ENCODE measurements around the gene KRT2.
"Not testable (repeated sequence)": the region's sequence is repeated elsewhere in the genome, so short reads cannot be mapped to it uniquely, and the experiment has no call there.

The KRT2 gene

GRCh38 chr12:52685406-52685890, 33.4 kb upstream of the KRT2 start:
- in situ Hi-C loops (cut with MboI; ENCODE audit: low sequenced_read_pairs), result no loop called here

GRCh38 chr12:52684431-52684830, 32.4 kb upstream of the KRT2 start:
- in situ Hi-C loops (cut with MboI; ENCODE audit: low sequenced_read_pairs), result no loop called here

GRCh38 chr12:52683575-52684300, 31.7 kb upstream of the KRT2 start:
- in situ Hi-C loops (cut with MboI; ENCODE audit: low sequenced_read_pairs), result no loop called here

GRCh38 chr12:52682938-52683574, 31.0 kb upstream of the KRT2 start:
- in situ Hi-C loops (cut with MboI; ENCODE audit: low sequenced_read_pairs), result no loop called here

GRCh38 chr12:52682381-52682660, 30.3 kb upstream of the KRT2 start:
- in situ Hi-C loops (cut with MboI; ENCODE audit: low sequenced_read_pairs), result no loop called here

- in situ Hi-C loops (cut with MboI; ENCODE audit: low sequenced_read_pairs), result no loop called here
Measured at GRCh38 chr12:52681526-52682380, 29.7 kb upstream of the KRT2 start.

GRCh38 chr12:52680363-52680762, 28.4 kb upstream of the KRT2 start, which contains the start of gene KRT1:
Gene KRT1 (minus strand): TSS chr12:52680407. CDS start chr12:52680348, 59 bp downstream.
- in situ Hi-C loops (cut with MboI; ENCODE audit: low sequenced_read_pairs), result no loop called here

GRCh38 chr12:52679875-52680274, 27.9 kb upstream of the KRT2 start:
- in situ Hi-C loops (cut with MboI; ENCODE audit: low sequenced_read_pairs), result no loop called here

- in situ Hi-C loops (cut with MboI; ENCODE audit: low sequenced_read_pairs), result no loop called here
Measured at GRCh38 chr12:52677671-52678070, 25.7 kb upstream of the KRT2 start.

GRCh38 chr12:52677126-52677525, 25.1 kb upstream of the KRT2 start:
- in situ Hi-C loops (cut with MboI; ENCODE audit: low sequenced_read_pairs), result no loop called here

GRCh38 chr12:52676163-52676562, 24.2 kb upstream of the KRT2 start:
- in situ Hi-C loops (cut with MboI; ENCODE audit: low sequenced_read_pairs), result no loop called here

GRCh38 chr12:52675301-52675701, 23.3 kb upstream of the KRT2 start:
- in situ Hi-C loops (cut with MboI; ENCODE audit: low sequenced_read_pairs), result no loop called here

- in situ Hi-C loops (cut with MboI; ENCODE audit: low sequenced_read_pairs), result no loop called here
Measured at GRCh38 chr12:52674433-52674775, 22.4 kb upstream of the KRT2 start.

GRCh38 chr12:52673713-52674432, 21.9 kb upstream of the KRT2 start:
- in situ Hi-C loops (cut with MboI; ENCODE audit: low sequenced_read_pairs), result no loop called here

- in situ Hi-C loops (cut with MboI; ENCODE audit: low sequenced_read_pairs), result no loop called here
Measured at GRCh38 chr12:52673217-52673616, 21.2 kb upstream of the KRT2 start.

GRCh38 chr12:52672321-52672933, 20.4 kb upstream of the KRT2 start:
- in situ Hi-C loops (cut with MboI; ENCODE audit: low sequenced_read_pairs), result no loop called here

- in situ Hi-C loops (cut with MboI; ENCODE audit: low sequenced_read_pairs), result no loop called here
Measured at GRCh38 chr12:52670961-52671360, 18.9 kb upstream of the KRT2 start.

- in situ Hi-C loops (cut with MboI; ENCODE audit: low sequenced_read_pairs), result no loop called here
Measured at GRCh38 chr12:52670506-52670905, 18.5 kb upstream of the KRT2 start.

GRCh38 chr12:52669941-52670340, 17.9 kb upstream of the KRT2 start:
- in situ Hi-C loops (cut with MboI; ENCODE audit: low sequenced_read_pairs), result not testable (repeated sequence)

GRCh38 chr12:52669426-52669825, 17.4 kb upstream of the KRT2 start:
- in situ Hi-C loops (cut with MboI; ENCODE audit: low sequenced_read_pairs), result no loop called here

- in situ Hi-C loops (cut with MboI; ENCODE audit: low sequenced_read_pairs), result no loop called here
Measured at GRCh38 chr12:52667931-52668330, 15.9 kb upstream of the KRT2 start.
